D721Med (cell line): ENCODE measurements around the gene NPTN.
"Not testable (repeated sequence)": the region's sequence is repeated elsewhere in the genome, so short reads cannot be mapped to it uniquely, and the experiment has no call there.

Source experiments
- DNase-seq: peaks from one replicate; pipeline ENCODE4 v3.0.0; 2011; ENCODE audit warnings: low spot score; ENCODE audit not compliant: insufficient read length
- FAIRE-seq: peaks from 2 replicates; lab custom pipeline; 2011; peaks lifted over from hg19 to GRCh38; lab: Jason Lieb, UNC
- CTCF ChIP-seq: IDR thresholded peaks from 2 replicates; pipeline ENCODE4 v1.5.1; 2012; ENCODE audit warnings: mild to moderate bottlenecking, control low read depth; ENCODE audit not compliant: insufficient read depth; ENCODE audit errors: missing control alignments

The NPTN gene

GRCh38 chr15:73584699-73585420 is 48.3 kb downstream of the NPTN start:
- no peak for TF ChIP-seq CTCF
- FAIRE-seq, result no peak
- DNase-seq, result no peak

- FAIRE-seq (no peak), DNase-seq (no peak)
- no peak for TF ChIP-seq CTCF
Measured at GRCh38 chr15:73583544-73583943, 49.6 kb downstream of the NPTN start.

GRCh38 chr15:73582851-73583379 is 50.3 kb downstream of the NPTN start:
- no peak for TF ChIP-seq CTCF
- FAIRE-seq, result no peak
- no peak for DNase-seq

GRCh38 chr15:73578026-73578425 is 55.2 kb downstream of the NPTN start:
- no peak for TF ChIP-seq CTCF
- no peak for FAIRE-seq

GRCh38 chr15:73577593-73577992 is 55.6 kb downstream of the NPTN start:
- not testable (repeated sequence) for DNase-seq

More at GRCh38 chr15:73578026-73578425, 55.2 kb downstream of the NPTN start:
- no peak for DNase-seq

GRCh38 chr15:73575636-73576247 is 57.4 kb downstream of the NPTN start:
- no peak for DNase-seq
- no peak for FAIRE-seq
- no peak for TF ChIP-seq CTCF

More at GRCh38 chr15:73577593-73577992, 55.6 kb downstream of the NPTN start:
- not testable (repeated sequence) for FAIRE-seq

- no peak for TF ChIP-seq CTCF
- FAIRE-seq (no peak), DNase-seq (no peak)
Measured at GRCh38 chr15:73573572-73573971, 59.6 kb downstream of the NPTN start.
